ENCODE data around the gene SCAMP4.
"Not testable (repeated sequence)": the region's sequence is repeated elsewhere in the genome, so short reads cannot be mapped to it uniquely, and the experiment has no call there.

DNA sequence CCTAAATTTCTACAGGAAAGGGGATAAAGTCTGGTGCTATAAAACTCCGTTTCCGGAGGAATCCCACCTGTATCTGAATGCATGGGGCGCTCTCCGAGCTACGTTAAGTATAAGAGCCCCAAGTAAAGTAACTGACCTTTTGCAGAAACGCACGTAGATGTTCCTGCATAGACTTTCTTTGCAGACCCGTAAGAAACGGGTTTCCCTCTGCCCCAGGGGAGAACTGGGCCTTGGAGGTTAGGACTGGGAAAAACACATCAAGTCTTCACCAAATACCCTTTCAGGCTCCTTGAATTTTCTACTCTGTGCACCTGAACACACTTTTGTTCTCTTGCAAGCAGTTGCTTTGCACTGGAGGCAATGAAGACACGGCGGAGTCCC, 29.9 kb upstream of the SCAMP4 start:
- TF ChIP-seq, protein P1, sequence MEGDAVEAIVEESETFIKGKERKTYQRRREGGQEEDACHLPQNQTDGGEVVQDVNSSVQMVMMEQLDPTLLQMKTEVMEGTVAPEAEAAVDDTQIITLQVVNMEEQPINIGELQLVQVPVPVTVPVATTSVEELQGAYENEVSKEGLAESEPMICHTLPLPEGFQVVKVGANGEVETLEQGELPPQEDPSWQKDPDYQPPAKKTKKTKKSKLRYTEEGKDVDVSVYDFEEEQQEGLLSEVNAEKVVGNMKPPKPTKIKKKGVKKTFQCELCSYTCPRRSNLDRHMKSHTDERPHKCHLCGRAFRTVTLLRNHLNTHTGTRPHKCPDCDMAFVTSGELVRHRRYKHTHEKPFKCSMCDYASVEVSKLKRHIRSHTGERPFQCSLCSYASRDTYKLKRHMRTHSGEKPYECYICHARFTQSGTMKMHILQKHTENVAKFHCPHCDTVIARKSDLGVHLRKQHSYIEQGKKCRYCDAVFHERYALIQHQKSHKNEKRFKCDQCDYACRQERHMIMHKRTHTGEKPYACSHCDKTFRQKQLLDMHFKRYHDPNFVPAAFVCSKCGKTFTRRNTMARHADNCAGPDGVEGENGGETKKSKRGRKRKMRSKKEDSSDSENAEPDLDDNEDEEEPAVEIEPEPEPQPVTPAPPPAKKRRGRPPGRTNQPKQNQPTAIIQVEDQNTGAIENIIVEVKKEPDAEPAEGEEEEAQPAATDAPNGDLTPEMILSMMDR (IDR thresholded peaks at IDR 0.05) = not testable (repeated sequence)
- TF ChIP-seq EP300, POLR2A (IDR thresholded peaks at IDR 0.05): not testable (repeated sequence)
